HG03457 (cell line): Measurements from ENCODE around the gene MEI4.
"Not testable (repeated sequence)": the region's sequence is repeated elsewhere in the genome, so short reads cannot be mapped to it uniquely, and the experiment has no call there.

Experiments used
- ATAC-seq: cut with Tn5 transposase; IDR thresholded peaks from one replicate; pipeline ENCODE4 v1.9.1; 2021; ENCODE audit warnings: moderate number of reproducible peaks; ENCODE audit not compliant: unreplicated experiment

Gene MEI4

DNA sequence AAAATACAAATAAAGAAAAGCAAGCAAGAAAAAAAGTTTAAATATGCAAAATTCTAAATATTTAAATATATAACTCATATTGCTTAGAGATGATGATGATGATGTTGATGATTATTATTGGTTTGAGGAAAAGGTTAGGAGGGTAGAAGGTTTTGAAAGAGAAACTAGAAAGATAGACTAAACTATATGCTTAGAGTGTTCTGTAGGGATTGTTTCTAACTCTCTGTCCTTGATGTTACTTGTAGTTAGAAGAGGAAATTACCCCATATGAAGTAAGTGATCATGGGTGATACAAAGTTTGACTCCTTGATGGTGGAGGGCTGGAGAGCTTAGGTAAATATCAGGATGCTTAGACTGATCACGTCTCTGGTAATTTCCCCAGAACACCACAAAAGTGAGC, 159.5 kb downstream of the MEI4 start:
- ATAC-seq, result no peak

DNA sequence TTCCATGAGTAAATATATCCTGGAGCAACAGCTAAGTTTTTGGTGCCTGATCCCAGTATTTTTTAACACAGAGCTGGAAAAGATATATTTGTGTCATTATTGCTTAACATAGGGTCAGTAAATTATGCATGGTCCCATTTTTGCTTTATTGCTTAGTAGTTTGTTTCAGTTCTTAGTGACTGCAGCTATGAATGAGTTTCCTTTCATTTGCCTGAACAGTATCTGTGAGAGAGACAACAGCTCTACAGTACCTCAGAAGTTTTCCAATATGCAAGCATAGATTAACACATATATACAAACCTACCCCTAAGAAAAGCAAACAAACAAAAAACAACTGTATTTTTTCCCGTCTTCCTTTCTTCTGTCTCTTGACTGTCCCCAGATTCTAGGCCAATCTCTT, 160.3 kb downstream of the MEI4 start:
- ATAC-seq, result no peak

DNA sequence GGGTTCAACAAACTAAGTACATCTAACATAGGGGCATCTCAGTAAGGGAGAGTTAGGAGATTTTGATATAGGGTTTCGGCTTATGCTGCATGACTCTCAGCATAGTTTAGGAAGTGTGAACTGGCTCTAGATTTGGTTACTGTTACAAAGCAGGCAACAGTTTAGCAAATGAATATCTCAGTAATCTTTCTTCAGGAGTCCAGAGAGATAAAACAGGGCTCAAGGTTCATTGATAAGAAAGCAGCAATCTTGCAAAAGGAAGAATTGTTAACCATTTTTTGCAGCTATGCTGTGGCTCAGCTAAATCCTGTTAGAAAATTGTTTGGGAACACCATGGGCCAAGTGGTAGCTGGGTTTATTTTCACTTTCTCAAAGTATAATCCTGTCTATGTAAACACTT, 161.3 kb downstream of the MEI4 start:
- ATAC-seq, result no peak

DNA sequence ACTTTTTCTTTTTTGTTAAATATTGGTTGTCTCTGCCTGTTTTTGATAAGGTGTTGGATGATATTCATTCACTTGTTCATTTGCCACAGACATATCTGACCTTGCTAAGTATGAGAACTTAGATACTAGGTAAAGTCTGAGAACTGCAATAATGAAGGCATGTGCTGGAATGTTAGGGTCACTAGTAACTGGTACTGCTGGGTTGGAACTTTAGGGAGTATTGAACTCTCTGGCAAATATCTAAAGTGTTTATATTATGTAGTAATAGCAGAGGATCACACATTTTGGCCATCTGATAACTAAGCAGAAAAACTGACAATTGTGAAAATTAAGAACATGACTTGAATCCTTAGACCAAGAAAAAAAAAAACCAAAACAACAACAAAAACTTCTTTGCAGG, 162.7 kb downstream of the MEI4 start:
- no peak for ATAC-seq

DNA sequence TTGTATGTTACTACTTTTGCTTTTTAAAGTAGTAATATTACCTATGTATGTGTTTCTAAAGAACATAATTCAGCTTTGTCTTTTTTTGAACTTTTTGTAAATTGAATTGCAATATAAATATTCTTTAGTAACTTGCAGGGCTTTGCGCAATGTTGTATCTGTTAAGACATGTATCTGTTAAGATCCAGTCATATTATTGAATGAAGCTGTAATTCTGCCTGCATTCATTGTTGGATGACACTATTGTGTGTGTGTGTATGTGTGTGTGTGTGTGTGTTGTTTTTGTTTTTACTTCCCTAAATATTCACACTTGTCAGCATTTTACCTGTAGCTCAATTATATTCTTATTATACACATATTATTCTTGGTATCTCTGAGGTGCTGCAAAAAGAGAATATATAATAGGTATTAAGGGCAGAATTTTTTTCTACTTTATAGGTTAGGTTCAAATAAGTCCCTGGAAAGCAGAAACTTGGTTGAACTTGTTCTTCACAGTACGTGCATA, 164.0 kb downstream of the MEI4 start:
- no peak for ATAC-seq

DNA sequence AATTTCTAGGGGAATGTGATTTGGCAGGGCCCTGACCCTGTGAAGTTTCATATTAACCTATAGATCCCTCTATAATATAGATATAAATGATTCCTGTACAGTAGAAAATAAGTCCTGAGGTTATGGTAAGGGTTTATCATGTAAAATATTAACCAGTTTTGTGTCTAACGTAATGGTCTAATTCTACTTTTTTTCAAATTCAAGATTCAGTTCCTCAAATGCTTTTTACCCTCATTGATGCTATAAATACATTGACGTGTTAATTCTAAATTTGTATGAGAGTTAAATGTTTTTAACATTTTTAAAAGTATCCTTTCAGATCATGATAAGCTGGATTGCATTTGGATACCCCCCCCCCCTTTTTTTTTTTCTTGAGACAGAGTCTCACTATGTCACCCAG, 169.4 kb downstream of the MEI4 start:
- ATAC-seq, result no peak

DNA sequence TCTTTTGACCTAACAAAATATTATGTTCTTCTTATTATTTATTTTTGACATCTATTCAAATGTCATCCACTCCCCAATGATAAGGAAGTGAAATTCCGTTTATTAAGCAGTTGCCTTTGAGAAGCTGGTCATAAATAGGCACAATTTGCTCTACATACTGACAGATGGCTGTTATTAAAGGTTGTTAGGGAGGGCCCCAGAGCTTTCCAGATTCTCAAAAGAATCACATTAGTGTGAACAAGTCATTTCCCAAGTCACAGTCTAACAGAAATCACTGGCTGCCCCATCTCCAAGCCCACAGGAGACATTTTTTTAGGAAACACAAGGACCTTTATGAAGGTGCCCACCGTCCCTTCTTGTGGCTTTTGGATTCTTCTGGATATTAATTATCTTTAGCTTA, 172.4 kb downstream of the MEI4 start:
- ATAC-seq, result no peak

DNA sequence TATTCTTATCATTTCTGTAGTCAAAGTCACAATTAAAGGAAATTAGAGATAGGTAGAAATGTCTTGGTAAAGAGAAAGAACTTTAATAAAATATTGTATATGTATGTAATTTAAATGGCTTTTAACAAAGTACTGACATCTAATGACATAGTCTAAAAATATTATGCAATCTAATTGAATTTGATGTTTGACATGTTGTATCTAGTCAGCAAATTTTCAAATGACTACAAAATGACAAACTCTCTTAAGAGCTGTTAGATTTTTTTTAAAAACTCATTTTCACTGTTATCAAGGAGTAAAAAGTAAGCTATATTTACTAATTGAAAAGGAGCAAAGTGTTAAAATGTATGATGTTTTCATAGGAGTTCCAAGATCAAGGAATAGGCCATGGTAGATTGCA, 176.9 kb downstream of the MEI4 start:
- no peak for ATAC-seq

DNA sequence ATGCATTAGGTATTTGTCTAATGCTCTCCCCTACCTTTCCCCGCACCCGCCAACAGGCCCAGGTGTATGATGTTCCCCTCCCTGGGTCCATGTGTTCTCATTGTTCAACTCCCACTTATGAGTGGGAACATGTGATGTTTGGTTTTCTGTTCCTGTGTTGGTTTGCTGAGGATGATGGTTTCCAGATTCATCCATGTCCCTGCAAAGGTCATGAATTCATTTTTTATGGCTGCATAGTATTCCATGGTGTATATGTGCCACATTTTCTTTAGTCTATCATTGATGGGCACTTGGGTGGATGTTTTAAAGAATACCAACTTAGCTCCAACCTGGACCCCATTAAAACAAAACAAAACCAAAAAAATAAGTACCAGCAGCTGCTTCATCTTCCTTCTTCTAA, 180.9 kb downstream of the MEI4 start:
- ATAC-seq, result not testable (repeated sequence)

DNA sequence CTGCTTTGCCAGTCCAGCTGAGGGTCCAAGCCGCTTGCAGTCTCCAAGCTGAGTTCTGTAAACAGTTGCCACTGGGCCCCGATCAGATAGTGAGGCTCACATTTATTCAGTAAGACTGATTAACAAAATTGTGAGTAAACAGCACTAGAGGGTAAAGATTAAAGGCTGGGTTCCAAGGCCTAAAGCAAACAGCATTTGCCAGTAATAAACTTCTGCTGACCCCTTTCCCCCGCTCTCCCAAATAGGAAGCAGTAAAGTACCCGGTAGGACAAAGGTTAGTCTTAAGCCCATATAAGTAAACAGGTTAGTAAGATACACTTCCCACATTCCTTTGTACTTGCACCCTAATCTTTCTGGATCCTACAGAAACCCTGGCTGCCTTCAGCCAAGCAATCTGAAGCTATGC, 181.8 kb downstream of the MEI4 start:
- no peak for ATAC-seq

DNA sequence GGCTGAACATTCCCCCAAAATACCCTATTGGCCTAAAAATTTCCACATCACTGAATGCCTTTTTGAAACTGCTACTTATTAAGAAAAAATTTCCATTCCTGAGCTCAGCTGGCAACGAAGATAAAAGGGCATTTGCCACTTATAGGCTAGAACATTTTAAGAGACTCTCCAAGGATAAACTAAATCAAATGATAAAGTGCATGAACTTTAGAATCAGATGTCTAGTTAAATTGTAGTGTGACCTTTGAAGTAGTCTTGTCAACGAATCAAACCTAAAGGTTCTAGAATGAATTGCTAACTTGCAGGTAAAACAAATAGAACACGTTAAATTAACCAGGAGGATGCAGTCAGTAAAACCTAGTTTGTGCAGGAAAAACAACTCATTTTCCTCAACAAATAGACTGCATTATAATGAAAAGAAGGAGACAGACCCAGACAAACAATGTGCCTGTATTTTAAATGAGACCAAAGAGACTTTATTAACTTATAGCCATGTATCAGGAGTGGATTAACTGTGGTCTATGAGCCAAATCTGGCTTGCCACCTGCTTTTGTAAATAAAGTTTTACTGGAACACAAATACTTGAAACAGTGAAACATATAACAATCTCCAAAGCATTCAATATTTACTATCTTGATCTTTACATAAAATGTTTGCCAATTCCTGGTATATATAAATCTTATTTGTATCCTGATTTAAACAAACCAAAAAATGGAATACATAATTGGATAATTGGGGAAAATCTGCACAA, 184.4 kb downstream of the MEI4 start:
- ATAC-seq, result no peak

DNA sequence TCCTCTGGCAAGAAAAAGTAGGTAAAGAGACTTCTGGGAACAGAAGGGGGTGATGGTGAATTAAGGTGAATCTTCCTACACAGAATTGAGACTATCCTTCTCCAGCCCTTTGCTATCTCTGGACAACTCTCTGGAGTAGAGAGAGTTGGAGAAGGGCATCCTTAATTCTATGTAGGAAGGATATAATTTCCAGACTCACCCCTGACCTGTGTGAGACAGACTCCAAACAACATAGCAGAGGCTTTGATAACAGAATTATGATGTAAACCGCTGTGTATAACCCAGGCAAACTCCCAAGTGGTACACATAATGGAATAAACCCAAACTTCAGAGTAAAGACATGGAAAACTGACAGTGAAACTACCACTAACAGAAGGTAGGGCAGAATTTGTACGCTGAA, 186.5 kb downstream of the MEI4 start:
- ATAC-seq, result no peak

DNA sequence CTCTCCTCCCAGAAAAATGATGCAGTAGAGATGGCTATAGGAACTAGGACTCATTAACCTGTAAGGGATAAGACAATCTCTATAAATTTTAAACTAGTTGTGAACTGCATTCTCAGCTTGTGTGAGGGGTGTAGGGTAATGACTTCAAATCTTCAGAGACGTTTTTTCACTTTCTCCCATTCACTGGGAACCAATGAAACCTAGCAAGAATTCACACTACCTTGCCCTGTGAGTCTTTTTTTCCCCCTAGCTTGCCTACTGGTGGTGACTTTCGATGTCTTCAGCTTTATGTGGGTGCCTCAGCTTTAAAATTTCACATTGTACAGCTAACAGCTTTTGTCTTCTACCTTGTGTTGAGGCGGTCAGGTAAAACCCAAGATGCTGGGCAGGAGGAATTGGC, 192.0 kb downstream of the MEI4 start:
- ATAC-seq, result no peak

DNA sequence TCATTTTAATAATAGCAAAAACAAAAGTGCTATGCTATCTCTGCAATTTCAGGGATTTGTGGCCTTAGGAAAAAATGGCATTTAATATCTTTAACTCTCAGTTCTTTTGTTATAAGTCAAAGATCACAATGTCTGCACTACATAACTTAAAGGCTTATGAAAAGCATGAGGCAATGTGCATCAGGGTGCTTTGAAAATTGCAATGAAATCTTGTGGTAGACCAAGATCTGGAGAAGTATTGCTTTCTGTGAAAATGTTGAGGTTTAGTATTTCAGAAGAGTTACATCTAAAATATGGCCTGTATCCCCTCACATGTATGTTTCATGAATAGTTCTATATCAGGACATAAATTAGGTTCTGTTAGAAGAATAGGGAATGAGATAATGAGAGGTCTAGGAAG, 200.6 kb downstream of the MEI4 start:
- ATAC-seq, result no peak

DNA sequence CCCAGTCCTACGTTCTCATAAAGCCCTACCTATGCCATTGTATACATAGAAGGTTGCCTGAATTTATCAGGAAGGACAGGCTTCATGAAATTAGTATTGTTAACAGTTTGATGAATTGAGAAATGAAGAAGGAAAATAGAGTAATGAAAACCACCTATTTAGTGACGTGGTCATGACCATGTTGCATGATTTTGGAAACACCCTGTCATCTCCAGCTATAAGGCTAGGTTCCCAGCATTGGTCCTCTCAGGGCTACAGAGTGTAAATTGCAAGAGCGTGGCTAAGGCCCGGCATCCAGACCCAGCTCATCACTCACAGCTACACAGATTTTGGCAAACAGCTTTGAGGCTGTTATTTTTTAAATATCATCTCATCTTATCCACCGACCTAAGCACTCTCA, 203.6 kb downstream of the MEI4 start:
- no peak for ATAC-seq

DNA sequence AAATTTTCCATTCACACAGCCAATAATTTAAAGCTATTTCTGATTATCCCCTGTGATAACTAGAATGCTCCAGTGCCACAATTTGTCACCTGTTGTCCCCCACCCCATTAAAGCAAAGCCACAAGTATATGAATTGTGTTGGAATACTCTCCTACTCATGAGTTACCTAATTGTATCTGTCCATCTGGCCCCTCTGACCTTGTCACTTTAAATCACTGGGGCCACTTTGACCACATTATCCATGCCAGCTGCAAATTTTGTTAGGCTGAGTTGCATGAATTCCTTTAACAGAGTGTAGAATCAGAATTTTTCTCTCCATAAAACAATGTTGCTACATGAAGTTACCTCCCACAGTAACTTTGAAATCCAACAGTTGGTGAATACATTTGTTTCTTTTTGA, 204.6 kb downstream of the MEI4 start:
- ATAC-seq, result no peak

DNA sequence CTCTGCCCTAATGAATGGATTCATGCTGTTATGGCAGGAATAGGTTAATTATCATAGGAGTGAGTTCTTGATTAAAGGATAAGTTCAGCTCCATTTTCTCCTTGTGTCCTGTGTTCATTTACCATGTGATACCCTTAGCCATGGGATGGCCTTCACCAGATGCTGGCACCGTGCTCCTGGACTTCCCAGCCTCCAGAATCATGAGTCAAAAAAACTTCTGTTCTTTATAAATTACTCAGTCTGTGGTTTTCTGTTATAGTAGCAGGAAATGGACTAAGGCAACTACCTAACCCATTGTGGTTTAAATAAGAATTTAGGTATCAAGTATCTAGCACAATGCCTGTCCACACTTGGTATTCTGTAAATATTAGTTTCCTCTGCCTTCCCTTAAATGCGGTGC, 223.5 kb downstream of the MEI4 start:
- no peak for ATAC-seq

DNA sequence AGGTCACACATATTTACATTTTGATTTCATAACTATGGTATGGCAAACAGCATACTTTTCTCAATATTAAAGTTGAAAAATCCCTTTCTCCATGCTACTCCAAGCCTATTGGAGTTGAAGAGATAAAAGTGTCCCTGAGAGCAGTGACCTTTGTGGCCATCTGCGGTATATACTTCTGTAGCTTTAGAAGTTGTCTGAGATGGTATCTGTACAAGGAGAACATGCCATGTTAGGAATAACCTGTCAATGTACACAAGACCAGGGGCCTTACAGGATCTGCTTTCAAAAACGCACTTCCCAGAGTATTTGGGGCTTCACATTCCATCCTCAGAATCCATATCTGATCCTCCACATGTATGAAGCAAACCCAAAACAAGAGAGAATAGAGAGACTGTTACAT, 226.7 kb downstream of the MEI4 start:
- no peak for ATAC-seq

DNA sequence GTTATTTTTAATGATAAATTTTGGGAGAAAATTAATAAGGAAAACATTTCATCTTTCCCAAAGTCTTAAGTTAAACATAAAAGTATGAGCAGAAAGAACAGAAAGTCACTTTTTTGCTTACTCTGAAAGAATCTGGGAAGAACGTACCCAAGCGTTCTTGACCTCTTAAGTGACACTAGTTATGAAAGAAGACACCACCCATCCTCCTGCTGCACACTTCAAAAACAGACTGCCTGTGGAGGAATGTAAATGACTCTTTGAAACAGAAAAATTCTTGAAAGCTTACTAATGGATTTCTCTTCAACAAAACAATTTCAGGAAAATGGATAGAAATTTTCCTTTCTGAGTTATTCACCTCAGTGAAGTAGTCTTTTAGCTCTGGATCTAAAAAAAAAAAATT, 227.7 kb downstream of the MEI4 start:
- ATAC-seq, result no peak

DNA sequence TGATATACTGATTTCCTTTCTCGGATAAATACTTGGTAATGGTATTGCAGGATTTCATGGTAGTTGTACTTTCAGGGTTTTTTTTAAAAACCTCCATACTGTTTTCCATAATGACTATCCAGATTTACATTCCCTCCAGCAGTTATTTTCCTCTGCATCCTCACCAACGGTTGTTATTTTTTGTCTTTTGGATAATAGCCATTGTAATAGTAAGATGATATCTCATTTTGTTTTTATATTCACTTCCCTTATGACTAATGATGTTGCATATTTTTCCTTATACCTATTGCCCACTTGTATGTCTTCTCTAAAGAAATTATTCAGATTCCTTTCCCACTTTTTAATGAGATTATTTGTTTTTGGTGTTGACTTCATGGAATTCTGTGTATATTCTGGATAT, 231.0 kb downstream of the MEI4 start:
- no peak for ATAC-seq

DNA sequence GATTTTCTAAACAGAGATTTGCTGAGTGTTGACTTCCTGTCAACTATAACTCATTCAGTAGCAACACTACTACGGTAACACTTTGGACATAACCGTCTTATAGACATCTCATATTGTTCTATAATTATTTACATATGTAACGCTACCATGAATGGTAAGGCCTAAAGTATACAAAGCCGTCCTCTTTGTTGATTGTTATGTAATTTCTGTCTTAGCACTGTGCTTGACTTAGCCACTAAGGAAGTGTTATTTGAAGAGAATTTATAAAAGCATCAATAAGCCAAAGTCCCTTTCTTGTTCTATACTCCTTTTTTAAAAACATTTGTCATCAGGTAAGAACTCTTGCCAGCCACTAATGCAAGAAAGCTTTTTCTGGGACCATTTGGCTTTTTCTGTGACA, 240.6 kb downstream of the MEI4 start:
- ATAC-seq, result no peak

DNA sequence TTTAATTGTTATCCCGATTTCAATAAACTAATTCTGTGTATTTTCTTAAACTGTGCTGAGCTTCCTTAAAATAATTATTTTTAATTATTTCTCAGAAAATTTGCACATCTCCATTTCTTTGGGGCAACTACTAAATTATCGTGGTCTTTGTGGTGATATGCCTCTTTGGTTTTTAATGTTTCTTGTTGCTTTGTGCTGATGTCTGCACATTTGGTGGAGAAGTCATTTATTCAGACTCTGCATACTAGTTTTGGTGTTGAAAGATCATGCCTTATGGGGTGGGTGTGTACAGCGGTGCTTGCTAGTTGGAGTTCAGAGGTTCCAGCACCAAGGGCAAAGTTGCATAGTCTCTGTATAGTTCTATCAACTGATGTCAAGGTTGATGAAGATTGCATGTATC, 253.2 kb downstream of the MEI4 start:
- no peak for ATAC-seq

DNA sequence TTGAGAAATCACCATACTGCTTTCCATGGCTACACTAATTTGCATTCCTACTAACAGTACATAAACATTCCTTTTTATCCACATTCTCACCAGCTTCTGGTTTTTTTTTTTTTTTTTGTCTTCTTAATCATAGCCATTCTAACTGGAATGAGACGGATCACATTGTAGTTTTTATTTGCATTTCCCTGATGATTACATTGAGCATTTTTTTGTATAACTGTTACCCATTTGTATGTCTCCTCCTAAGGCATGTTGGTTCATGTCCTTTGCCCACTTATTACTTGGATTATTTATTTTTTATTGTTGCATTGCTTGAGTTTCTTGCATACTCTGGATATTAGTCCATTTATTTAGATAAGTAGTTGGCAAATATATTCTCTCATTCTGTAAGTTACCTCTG, 258.0 kb downstream of the MEI4 start:
- no peak for ATAC-seq
